Liver (tissue), 3 donors: ENCODE measurements around the gene AKT1S1.

ENCODE experiments used
- ATF3 ChIP-seq: IDR thresholded peaks from 2 replicates; pipeline ENCODE4 v1.6.1; 2016; ENCODE audit warnings: antibody characterized with exemption
- CTCF ChIP-seq: fragments of 150-350 bp; IDR thresholded peaks from 2 replicates; pipeline ENCODE4 v1.5.1; 2017; ENCODE audit warnings: improper control_type of control experiment, low read depth, low read length; ENCODE audit not compliant: missing input control
- FOXA1 ChIP-seq: IDR thresholded peaks from 2 replicates; pipeline ENCODE4 v1.6.1; 2016; ENCODE audit warnings: antibody characterized with exemption
- JUND ChIP-seq, 2 donors: IDR thresholded peaks; 2 replicates each; pipeline ENCODE4 v1.6.1; 2016; ENCODE audit warnings: antibody characterized with exemption in 2 of 2
- MAX ChIP-seq: IDR thresholded peaks from 2 replicates; pipeline ENCODE4 v1.6.1; 2016; ENCODE audit warnings: antibody characterized with exemption
- NR2F2 ChIP-seq: IDR thresholded peaks from 2 replicates; pipeline ENCODE4 v1.6.1; 2016; ENCODE audit warnings: antibody characterized with exemption
- RAD21 ChIP-seq, 2 donors: IDR thresholded peaks; 2 replicates each; pipeline ENCODE4 v1.6.1; 2016; ENCODE audit warnings: antibody characterized with exemption in 2 of 2, mild to moderate bottlenecking in 2 of 2
- REST ChIP-seq: IDR thresholded peaks from 2 replicates; pipeline ENCODE4 v1.6.1; 2016; ENCODE audit warnings: antibody characterized with exemption, mild to moderate bottlenecking
- TAF1 ChIP-seq: conservative IDR thresholded peaks from 2 replicates; pipeline ENCODE4 v1.6.1; 2016; ENCODE audit warnings: antibody characterized with exemption, mild to moderate bottlenecking
- YY1 ChIP-seq: IDR thresholded peaks from 2 replicates; pipeline ENCODE4 v1.6.1; 2016; ENCODE audit warnings: antibody characterized with exemption, mild to moderate bottlenecking
- ZBTB33 ChIP-seq: IDR thresholded peaks from 2 replicates; pipeline ENCODE4 v1.6.1; 2016; ENCODE audit warnings: antibody characterized with exemption
- donor health status: healthy.
- donor health status: healthy.

- TF ChIP-seq CTCF: no peak
- TF ChIP-seq JUND (IDR thresholded peaks at IDR 0.05): no peak
- TF ChIP-seq ATF3: no peak
- no peak for TF ChIP-seq REST
- no peak for TF ChIP-seq TAF1
- no peak for TF ChIP-seq NR2F2
- no peak for TF ChIP-seq ZBTB33
- no peak for TF ChIP-seq YY1
- no peak for TF ChIP-seq FOXA1
- no peak for TF ChIP-seq MAX
- TF ChIP-seq RAD21 (IDR thresholded peaks at IDR 0.05): no peak
Observed at GRCh38 chr19:49840321-49840720, 36.8 kb downstream of the AKT1S1 start.
